Stimulated activated CD8-positive, alpha-beta memory T cell treated with anti-CD3 and anti-CD28 coated beads, Interleukin-7, amount 100 ng/mL, for 1 hour (primary cell): ENCODE data around the gene SPATA13.
"Not testable (repeated sequence)": the region's sequence is repeated elsewhere in the genome, so short reads cannot be mapped to it uniquely, and the experiment has no call there.

Experiments used
- DNase-seq, 2 donors: peaks; one replicate each; pipeline ENCODE4 v3.0.0-alpha.2; 2020; ENCODE audit warnings: low read depth in 2 of 2

SPATA13 gene

DNA sequence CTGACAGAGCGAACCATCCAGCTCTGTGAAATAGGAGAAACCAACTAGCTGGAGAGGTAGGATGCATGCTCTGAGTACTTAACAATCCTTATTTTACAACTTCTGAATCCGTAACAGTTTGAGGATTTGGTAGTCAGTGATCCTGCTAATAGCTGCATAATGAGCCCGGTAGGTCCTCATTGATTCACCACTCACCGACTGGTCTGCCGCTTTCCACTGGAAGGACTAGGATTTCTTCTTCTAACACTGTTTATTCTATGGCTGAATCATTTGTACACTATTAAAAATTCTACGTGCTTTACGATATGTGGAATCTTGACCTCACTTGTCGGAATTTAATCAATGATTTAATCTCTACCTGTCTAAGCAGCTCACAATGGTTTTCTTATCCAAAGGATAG is 33.9 kb downstream of the SPATA13 start:
- no peak for DNase-seq

DNA sequence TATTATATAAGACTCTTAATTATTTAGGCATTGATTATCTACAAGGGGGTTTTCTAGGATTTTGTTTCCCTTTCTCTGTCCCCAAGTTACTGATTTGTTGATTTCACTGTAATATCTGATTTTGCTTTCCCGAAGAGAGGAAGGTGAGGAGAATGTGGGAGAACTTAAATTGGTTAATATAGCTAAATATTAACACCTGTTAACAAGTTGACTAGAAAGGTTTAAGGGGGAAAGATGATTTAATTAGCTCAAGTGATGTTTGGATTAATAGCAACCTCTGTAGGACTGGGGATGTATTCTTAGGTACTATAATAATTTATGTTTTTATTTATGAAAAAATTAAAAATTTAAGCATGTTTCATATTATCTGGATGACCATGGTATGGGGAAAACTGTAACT is 35.1 kb downstream of the SPATA13 start:
- no peak for DNase-seq

DNA sequence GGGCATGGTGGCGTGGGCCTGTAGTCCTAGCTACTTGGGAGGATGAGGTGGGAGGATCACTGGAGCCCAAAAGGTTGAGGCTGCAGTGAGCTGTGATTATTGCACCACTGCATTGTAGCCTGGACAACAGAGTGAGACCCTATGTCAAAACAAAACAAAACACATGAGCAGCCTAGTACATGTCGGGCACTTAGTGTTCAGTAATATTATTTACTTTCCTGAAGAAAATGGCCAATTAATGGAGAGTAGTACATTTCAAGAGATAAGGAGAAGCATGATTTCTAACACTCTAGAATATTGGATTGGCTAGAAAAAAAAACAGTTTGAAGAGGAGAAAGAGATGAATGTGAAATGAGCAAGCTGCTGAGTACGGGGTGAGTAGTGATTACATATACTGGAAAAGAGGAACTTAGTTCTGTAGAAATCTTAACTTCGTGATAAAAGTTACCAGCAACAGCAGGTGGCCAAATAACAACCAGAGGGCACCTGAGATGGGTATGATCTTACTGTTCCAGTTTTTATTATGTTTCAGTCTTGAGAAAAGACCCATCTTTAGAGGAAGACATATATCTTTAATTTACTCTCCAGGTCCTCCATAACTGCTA is 36.2 kb downstream of the SPATA13 start:
- no peak for DNase-seq

DNA sequence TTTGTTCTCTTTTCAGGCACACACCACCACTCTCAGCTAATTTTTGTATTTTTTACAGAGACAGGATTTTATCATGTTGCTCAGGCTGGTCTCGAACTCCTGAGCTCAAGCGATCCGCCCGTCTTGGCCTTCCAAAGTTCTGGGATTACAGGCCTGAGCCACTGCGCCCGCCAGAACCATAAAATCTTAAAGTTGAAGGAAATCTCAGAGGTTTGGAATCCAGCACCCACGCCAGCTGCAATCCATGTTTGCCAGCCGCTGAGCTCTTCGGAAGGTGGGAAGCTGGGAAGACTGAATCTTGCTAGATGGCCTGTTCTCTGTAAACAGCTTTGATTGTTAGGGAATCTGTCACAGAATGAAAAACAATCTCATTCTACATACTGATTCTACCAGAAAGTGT is 38.5 kb downstream of the SPATA13 start:
- no peak for DNase-seq

DNA sequence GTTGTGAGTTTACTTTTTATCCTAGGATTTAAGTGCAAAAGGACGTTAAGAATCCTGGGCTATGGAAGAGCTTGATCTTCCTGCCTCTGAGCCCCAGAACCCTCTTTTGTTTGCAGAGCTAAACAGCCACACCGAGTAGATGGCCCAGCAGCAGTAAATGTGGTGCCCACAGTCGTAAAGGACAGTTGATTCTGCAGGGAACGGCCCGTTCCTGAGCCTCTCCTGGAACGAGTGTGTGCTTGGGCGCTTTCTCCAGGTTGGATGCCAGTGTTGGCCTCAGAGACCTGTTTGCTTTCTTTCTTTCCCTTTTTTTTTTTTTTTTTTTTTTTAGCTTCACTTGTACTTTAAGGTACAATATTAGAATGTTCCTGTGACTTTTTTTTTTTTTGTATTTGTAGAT is 41.7 kb downstream of the SPATA13 start:
- no peak for DNase-seq

DNA sequence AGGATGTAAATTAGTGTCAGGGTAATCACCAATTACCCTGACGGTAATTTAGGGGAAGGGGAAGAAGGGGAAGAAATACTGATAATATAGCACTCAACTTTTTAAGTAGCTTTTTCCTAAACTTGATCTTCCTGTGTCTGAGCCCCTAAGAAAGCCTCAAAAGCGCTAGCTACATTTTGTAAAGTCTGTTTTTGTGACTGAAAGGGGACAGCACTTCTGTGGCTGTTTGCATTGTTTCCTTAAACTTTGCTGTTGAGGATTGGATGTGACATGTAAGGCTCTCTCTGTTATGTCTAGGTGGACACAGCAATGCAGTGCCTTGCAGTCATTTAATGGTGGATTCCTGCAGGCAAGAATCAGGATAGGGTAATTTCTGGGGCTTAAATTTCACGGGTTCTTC is 42.8 kb downstream of the SPATA13 start:
- no peak for DNase-seq

DNA sequence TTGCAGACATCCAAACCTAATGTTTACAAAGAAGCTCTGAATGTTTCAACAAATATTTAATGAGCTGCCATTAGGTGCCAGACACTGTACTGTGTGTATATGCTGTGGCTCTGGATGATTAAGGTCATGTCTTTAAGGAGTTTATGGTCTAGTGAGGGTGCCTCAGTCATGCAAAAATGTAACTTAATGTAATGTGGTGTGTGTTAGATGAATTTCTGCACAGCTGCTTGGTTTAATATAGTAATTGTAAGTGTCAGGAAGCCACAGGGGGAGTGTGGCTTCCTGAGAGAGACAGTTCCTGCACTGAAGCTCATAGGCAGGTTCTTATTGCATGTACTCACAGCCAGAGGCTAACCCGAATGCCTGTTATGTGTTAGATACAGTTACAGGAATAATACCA is 43.3 kb downstream of the SPATA13 start:
- no peak for DNase-seq

DNA sequence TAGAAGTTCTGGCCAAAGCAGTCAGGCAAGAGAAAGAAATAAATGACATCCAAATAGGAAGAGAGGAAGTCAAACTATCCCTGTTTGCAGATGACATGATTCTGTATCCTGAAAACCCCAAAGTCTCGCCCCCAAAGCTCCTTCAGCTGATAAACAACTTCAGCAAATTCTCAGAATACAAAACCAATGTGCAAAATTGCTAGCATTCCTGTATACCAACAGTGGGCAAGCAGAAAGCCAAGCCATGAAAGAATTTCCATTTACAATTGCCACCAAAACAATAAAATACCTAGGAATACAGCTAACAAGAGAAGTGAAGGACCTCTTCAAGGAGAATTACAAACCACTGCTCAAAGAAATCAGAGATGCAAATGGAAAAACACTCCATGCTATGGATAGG is 44.6 kb downstream of the SPATA13 start:
- DNase-seq: not testable (repeated sequence)

DNA sequence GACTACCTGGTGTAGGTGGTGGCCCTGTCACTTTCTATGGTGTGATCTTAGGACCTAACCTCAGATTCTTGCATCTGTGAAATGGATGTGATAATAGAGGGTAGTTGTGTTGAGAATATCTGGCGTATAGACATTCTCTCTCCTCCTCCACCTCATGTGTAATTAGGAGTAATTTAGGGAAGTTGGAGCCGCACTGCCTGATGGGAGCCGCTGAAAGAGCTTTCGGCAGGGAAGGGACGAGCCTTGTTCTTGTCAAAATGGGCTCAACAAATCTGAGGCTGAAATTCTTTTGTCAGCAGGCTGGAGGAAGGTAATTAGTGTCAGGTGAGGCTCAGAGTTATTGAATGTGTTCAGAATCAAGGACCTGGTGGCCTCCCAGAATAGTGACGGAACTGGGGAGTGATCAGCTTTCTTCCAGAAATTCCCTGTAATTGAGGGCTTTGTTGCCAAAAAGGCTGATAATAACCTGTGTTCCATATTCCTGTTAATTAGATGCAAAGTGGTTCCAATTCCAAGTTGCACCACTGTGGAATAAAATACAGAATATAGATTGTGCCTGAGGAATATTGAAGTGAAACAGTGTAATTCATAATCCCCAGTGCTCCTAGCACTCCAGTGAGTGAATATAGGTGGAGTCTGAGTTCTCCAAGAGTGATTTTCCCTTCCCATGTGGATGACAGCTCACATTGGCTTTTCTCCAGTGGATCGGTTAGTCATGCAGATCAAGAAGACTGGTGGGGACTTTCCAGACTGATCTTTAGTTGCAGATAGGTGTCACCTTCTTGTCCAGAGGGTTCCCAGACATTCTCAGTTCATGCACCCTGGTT is 47.5 kb downstream of the SPATA13 start:
- no peak for DNase-seq

DNA sequence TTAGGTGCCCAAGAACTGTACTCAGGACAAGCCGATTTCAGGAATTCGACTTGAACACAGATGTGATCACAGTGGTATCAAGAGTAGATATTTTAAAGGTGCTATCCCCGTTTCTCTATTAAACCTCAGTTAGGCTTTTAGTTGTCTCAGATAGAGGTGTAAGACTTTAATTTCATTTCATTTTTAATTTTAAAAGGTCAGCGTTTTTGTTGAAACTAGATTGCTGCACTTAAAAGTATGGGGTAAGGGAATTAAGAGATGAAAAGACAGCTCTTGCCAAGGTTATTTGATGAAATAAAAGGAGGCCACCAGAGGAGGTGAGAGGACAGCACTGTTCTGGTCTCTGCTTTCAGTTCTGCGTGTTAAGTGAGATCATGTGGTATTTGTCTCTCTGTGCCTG is 48.6 kb downstream of the SPATA13 start:
- DNase-seq: no peak

DNA sequence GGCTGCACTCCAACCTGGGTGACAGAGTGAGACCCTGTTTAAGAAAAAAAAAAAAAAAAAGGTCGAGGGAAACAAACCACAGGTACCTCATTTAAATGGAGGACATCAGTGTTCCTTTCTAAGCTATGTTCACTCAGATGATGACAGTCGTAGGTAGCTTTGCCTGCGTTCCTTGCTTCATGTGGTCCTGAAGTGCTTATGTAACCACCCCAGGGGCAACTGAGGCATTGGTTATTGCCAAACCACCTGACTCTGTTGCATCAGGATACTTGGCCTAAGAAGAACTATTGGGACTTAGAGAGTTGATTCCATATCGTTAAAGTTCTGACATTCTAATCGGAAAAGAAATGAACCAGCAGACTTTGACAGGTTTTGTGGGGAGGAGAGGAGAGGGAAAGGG is 51.7 kb downstream of the SPATA13 start:
- DNase-seq: no peak

DNA sequence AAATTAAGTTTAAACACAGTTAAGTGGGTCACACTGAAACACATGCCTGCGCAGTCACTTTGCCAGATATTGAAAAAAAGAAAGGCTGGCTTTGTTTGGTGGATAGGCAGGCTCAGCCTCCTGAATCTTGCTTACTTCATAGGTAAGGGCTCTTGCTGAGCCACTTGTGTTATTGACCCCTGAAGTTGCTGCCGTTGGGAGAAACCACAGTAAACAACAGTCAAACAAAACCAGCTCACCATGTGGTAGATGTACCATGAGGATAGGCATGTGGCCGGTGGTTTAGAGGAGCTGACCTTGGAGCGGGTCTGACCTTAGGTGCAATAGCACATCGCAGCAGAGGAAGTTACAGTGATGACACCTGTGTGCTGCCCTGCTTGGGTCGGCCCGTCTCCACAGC is 52.2 kb downstream of the SPATA13 start:
- no peak for DNase-seq

DNA sequence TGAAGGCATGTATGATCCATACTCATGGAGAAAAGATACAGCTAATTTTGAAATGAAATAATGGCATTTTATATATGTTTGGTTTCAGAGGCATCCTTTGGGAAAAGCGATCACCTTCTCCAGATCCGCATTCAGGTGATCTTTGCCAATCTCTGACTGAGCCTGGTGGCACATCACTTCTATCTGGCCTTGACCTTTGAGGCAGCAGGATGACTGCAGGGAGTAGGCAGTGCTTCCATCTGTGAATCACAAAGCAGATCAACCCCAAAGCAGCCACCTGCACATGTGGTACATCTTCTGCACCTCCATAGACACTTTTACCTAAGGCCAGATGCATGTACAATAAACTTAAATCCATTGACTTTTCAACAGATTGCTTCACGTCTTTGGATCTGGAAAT is 53.4 kb downstream of the SPATA13 start:
- no peak for DNase-seq

DNA sequence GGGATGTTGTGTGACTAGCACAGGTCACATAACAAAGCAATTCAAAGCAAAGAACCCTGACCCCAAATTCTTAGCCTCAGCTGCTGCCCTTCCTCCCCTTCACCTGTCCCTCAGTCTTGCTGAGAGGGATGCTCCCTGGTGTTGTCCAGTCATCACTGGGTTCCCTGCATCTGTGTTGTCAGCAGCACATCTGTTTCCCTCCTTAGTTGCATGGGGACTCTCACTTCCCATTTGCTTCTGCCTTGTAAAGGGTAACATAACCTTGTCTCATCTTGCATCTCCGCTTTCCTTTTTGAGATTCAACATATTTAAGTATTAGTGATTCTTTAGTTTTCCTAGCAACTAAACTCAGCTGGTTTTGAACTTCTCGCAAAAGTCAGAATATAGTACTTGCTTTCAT is 54.0 kb downstream of the SPATA13 start:
- DNase-seq: no peak

DNA sequence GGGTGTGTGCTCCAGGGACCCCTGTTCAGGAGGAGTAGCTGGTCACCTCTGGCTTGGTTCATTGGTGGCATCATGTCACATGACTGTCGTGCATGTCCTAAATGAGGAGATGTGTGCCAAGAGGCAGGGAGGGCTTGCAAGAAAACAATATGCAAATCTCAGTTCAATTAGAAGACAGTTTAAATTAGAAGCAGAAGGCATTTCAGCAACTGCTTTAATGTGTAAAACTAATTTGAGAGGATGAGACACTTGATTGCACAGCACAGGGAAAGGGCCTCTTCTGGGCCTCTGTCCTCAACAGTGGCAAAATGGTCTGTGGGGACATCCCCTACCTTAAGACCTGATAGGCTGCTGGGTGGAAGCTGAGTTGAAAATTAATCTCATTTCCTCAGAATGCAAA is 54.6 kb downstream of the SPATA13 start:
- DNase-seq: no peak

DNA sequence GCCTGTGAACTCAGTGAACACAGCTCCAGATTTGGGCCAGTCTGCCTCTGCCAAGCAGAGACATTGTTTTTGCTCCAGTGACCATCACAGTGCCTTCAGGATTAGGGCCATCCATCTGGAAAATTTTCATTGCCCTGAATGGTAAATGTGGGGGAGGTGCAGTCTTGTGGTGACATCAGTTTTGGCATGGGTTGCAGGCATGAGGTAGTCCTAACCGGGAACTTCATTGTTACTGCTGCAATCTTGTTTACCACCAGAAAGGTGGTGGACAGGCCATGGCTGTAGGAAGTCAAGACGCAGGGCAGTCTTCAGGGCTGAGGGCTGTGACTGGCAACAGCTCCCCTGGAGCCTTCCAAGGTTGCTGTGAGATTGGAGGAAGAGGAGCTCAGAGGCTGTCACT is 55.2 kb downstream of the SPATA13 start:
- DNase-seq: no peak

DNA sequence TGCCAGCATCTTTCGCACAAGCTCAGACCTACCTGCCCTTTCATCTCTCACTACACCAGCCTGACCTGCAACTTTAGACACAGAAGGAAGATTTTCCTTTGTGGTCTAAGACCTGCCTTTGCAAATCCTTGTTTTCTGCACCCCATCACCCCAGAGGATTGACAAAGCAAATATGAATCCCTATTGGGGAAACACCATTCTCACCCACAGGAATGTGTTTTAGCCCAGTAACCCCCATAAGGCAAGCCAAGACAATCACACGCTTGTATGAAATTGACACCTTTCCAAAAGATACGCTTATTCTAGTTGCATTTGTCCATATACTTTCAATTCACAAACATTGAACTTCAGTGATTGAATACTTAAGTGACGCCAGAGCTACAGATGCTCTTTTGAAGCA is 55.7 kb downstream of the SPATA13 start:
- no peak for DNase-seq

DNA sequence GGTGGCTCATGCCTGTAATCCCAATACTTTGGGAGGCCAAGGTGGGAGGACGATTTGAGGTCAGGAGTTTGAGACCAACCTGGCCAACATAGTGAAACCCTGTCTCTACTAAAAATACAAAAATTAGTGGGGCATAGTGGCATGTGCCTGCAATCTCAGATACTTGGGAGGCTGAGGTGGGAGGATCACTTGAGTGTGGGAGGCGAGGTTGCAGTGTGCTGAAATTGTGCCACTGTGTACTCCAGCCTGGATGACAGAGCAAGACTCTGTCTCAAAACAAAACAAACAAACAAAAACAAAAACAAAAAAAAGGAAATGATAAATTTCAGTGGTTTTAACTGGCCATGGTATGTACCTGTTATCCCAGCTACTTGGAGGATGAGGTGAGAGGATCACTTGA is 56.3 kb downstream of the SPATA13 start:
- DNase-seq: not testable (repeated sequence)

DNA sequence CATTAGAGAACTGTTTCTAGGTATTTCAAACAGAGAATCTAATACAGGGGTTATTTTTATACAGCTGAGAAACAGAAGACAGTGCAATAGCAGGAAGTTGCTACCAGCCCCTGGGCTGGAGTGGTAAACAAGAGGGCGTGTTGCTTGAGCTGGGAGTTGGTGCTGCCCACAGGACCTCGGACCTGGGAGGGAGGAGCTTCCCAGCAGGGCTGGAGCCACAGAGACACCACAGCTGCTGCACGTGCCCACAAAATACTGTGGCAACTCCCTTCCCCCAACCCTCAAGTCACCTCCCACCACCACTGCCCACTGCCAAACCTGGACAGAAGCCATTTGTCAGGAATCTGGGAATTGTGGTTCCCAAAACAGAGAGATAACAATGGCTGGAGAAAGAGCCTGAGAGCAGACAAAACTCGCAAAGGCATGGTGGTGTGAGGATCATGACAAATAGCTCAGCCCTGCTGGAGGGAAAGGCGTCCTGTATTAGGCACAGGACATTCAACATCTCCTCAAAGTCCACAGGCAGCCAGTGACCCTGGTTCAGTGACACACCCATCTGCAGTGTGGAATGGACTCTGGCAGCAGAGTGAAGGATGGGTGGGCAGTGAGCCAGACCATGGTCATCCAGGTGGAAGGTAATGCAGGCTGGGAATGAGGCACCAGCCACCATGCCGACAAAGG is 57.2 kb downstream of the SPATA13 start:
- DNase-seq: no peak

DNA sequence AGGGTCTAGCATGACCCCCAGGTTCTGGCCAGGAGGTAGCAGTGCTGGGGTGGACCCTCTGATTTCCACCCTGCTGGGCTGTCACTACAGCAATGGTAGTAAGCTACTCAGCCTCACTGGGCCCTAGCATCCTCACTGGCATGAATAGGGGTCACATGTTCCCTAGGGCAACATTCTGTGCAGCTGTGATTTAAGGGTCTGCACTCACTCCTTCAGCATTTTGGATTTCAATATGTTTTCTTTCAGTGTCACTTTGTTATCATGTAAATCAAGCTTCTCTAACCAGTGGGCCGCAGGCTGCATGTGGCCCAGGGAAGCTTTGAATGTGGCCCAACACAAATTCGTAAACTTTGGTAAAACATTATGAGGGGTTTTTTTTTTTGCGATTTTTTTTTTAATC is 57.8 kb downstream of the SPATA13 start:
- DNase-seq: no peak

DNA sequence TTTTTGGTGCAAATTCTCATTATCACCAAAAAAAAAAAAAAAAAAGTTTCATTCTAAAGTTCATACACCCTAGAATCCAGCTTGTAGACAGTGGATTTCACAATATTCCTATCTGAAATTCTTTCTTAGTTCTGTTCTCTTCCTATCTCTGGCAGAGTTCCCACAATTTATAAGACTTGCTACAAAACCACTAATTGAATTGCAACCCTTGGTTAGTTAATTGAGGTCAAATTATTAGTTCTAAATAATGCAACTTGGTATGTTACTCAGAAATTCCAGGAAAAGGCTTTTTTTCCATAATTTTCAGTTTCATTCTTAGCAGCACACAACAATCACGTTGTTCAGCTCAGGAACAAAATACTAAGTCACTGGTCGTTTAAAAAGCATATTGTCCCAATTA is 58.5 kb downstream of the SPATA13 start:
- DNase-seq: no peak

DNA sequence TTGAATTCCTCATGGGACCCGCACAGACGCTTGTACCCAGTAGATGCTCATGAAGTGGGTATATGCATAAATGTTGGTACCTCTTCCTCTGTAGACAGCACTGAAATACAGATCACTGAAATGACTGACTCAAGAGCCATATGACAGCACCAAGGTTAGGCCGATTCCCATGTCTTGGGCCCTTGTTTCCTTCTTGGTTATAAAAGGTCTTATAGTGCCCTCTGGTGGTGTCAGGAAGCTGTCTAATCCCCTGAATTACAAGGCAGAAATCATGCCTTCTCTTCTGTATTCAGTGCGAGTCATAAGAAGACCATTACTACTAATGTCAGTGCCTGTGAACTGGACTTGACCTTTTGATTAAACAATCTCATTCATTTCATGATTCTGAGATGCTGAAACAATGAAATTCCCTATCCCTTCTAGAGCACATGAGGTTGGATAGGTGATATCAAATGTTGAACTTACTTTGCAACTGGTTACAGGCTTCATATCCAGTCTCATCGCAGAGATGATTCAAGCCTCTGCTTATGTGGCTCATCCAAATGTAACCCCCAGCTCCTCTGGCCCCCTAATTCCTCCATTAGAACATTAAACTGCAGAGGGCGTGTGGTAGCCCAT is 59.7 kb downstream of the SPATA13 start:
- no peak for DNase-seq

DNA sequence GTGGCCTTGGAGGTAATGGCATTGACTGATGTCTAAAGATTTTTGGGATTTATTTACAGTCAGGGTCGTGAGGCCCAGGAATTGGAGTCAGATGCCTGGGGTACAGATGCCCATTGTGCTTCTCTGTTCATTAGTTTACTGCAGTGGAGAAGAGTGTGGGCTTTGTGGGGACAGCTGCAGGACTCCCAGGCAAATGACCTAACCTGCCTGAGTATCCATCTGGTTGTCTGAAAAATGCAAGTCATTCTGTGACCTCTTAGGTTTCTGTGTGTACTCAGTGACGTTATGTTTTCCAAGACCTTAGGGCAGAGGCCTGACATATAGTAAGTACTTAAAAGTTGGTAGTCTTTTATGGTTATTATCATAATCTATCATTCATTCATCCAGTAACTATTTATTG is 60.5 kb downstream of the SPATA13 start:
- DNase-seq: no peak
